ENCODE results near the gene PPP1R13B.

Gene PPP1R13B

DNA sequence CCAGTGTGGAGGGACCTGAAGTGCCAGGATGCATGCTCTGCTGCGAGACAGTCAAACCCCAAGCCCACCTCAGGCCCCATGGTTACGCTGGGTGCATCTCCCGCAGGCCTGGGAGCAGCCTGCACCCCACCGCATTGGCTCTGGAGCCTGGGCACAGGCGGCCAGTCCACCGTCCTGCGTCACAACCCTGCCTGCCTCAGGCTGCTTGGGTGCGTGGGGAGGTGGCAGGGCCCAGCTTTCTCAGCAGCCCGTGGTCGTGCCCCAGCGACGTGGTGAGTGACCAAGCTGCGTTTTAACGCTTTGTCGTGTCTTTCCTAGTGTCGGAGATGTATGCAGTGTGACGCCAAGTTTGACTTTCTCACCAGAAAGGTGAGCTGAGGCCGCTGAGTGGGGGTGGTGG is 120.9 kb downstream of the PPP1R13B start:
- DNase-seq: no peak

DNA sequence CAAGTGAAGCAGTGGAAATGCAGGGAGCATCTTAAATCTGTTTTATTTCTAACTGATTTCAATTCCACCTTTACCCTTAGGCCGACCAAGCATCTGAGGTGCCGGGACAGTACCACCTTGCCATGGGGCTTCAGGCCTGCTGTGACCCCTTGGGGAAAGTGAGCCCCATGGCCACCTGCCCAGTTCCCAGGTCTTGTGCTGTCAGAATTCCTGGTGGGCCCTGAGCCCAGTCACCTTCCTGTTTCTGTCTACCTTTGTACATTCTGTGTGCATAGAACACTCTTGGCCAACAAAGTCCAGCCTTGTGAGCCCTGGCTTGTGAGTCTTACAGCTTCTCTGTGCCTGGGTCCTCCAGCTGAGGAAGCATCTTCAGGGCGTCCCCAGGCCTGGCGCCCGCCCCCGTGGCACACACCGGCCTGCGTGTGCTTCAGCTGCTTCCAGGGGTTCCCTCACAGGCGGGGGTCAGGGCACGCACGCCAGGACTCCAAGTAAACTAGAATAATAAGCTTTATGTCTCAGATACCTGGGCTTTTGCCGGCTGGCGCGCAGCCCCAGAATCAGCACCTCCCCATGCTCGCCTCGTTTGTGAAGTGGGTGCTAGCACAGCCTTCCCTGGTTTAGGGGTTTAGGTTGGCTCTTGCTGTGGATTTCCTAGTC is 121.5 kb downstream of the PPP1R13B start:
- no peak for DNase-seq

DNA sequence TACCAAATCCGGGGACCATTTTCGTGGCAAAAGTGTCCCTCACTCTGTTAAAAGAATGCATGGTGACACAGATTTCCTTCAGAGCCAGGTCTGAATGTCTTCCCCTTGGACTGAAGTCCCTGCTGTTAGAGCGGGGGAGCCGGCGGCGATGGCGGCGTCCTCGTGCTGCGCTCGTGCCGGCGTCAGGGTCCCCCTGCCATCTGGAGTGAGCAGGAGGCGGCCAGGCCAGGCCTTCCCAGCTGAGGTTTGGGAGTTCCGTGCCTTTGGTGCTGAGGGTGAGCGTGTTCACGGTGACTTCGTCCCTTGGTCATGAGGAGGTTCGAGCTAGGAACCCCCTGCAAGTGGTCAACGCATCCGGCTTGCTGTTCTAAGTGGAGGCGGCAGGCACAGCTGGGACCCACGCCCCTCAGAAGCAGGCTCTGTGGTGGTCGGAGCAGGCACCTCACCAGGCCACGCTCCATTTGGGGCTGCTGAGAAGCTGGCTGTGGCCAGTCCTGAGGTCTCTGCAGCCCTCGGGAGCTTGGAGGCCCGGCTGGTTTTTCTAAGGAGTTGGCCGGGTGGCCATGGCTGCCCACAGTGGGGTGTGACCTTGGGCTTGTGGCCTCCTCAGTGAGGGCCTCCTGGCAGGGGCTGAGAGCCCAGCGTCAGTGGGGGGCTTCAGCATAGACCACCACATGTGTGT is 122.2 kb downstream of the PPP1R13B start:
- no peak for DNase-seq

- DNase-seq: no peak
Measured at GRCh38 chr14:103724116-103724515, 123.3 kb downstream of the PPP1R13B start.

- no peak for DNase-seq
Measured at GRCh38 chr14:103723748-103724081, 123.7 kb downstream of the PPP1R13B start.

GRCh38 chr14:103721334-103722120 is 125.8 kb downstream of the PPP1R13B start:
- no peak for DNase-seq

DNA sequence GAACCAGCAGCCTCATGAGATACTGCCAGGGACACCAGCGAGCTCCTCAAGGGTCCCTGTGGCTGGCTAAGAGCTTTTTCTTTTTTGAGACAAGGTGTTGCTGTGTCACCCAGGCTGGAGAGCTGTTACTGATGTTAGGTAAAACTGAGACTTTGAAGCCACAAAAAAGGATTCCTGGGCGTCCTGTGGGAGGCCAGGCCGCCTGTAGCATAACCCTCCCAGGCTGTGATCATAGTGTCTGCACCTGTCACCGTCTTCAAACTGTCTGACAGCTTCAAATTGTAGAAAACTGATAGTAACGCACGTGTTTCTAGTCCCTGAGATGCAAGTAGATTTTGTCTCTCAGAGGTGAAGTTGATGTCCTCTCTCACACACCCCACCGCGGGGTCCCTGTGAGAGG is 127.6 kb downstream of the PPP1R13B start:
- no peak for DNase-seq

DNA sequence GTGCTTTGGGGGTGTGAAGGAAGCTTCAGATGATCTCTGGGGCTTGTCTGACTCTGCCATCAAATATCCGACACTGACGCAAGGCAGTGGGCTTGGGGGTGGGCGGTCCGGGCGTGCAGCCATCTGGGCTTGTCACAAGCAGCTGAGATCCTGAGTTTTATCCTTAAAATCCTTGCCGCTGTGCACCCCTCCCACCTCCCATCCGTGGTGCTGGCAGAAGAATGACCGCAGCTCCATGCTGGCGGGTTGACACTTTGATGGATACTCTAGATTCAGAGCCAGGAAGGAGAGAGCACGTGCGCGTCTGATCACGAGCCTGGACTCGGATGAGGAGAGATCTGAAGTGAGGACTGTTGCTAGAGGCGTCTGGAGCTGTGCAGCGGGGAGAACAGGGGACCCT is 128.8 kb downstream of the PPP1R13B start:
- DNase-seq: no peak

GRCh38 chr14:103716899-103717411 is 130.4 kb downstream of the PPP1R13B start:
- no peak for DNase-seq

- no peak for DNase-seq
Measured at GRCh38 chr14:103716091-103716801, 131.1 kb downstream of the PPP1R13B start.

DNA sequence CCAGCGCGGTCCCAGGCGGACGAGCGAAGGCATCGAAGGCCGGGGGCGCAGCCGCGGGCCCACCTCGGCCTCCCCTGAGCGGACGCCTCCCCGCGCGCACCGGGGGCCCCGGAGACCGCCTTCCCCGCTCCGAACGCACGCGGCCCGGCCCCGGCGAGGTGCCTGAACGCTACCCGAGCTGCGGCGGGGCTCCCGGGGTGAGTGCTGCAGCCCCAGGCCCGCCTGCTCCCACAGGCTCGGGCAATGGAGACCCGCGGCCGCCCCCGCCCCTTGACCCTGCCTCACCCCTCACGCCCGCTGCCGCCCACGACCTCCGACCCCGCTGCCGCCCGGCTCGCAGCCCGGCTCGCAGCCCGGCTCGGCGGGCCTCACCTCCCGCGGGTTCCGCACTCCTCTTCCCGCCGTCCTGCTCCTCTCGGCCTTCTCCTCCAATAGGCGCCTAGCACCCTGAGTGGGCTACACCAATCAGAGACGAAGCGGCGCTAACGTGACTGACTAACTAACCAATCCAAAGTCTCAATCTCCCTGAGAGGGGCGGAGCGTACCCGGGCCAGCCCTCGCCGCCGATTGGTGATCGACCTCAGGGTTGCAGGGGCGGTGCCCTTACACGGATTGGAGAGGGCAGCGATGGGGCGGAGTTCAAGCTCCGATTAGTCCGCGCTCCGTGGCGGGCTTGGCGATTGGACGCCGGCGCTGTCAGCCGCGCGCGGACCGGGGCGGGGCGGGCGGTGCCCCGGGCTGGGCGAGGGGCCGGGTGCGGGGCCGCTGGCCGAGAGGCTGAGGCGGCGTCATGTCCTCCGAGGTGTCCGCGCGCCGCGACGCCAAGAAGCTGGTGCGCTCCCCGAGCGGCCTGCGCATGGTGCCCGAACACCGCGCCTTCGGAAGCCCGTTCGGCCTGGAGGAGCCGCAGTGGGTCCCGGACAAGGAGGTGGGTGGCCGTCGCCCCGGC is 132.0 kb downstream of the PPP1R13B start, which contains the start of the genes XRCC3 and ZFYVE21:
XRCC3 (minus strand) TSS at position 400 of the 949 bp plus-strand sequence. CDS start 4,364 bp downstream, outside the sequence.
ZFYVE21 (plus strand) TSS at position 759 of the 949 bp plus-strand sequence; CDS start at position 791, 32 bp downstream.
- DNase-seq: peak; percentile 99

- DNase-seq: no peak
Measured at GRCh38 chr14:103714063-103714724, 133.2 kb downstream of the PPP1R13B start.

GRCh38 chr14:103713304-103714062 is 133.9 kb downstream of the PPP1R13B start:
- DNase-seq: no peak

GRCh38 chr14:103712633-103713247 is 134.6 kb downstream of the PPP1R13B start:
- DNase-seq: no peak

GRCh38 chr14:103711516-103712431 is 135.6 kb downstream of the PPP1R13B start:
- DNase-seq: no peak

GRCh38 chr14:103710771-103711377 is 136.5 kb downstream of the PPP1R13B start:
- DNase-seq: no peak

GRCh38 chr14:103709814-103710213 is 137.6 kb downstream of the PPP1R13B start:
- DNase-seq: no peak

- no peak for DNase-seq
Measured at GRCh38 chr14:103708750-103709187, 138.6 kb downstream of the PPP1R13B start.
